Activated gamma-delta T cell treated with Interleukin-2 at 50 U/mL for 16 hours (primary cell): ENCODE measurements around the gene ACAP2.
A peak's percentile ranks its signal among the peaks of the same experiment; 100 is the strongest.
"Not testable (repeated sequence)": the region's sequence is repeated elsewhere in the genome, so short reads cannot be mapped to it uniquely, and the experiment has no call there.

ENCODE experiments used
- DNase-seq: peaks from one replicate; pipeline ENCODE4 v3.0.0-alpha.2; 2020

The ACAP2 gene

GRCh38 chr3:195442573-195443390 is at the start of gene ACAP2:
TSS of gene ACAP2 (minus strand) at chr3:195443020. CDS start at chr3:195442847, 173 bp downstream.
- DNase-seq: peak; percentile 98

- no peak for DNase-seq
Observed at GRCh38 chr3:195475614-195476013, 32.8 kb upstream of the ACAP2 start.

GRCh38 chr3:195475116-195475515 is 32.3 kb upstream of the ACAP2 start:
- not testable (repeated sequence) for DNase-seq

- DNase-seq: no peak
Observed at GRCh38 chr3:195468841-195469240, 26.0 kb upstream of the ACAP2 start.

GRCh38 chr3:195468391-195468776 is 25.6 kb upstream of the ACAP2 start:
- DNase-seq: no peak

- DNase-seq: no peak
Observed at GRCh38 chr3:195467641-195468390, 25.0 kb upstream of the ACAP2 start.

- DNase-seq: no peak
Observed at GRCh38 chr3:195466251-195466650, 23.4 kb upstream of the ACAP2 start.

- DNase-seq: not testable (repeated sequence)
Observed at GRCh38 chr3:195462922-195463321, 20.1 kb upstream of the ACAP2 start.

- DNase-seq: no peak
Observed at GRCh38 chr3:195462308-195462610, 19.4 kb upstream of the ACAP2 start.

GRCh38 chr3:195461594-195462307 is 18.9 kb upstream of the ACAP2 start:
- no peak for DNase-seq

GRCh38 chr3:195460091-195460713 is 17.4 kb upstream of the ACAP2 start:
- no peak for DNase-seq

GRCh38 chr3:195458316-195458717 is 15.5 kb upstream of the ACAP2 start:
- DNase-seq: no peak

- DNase-seq: no peak
Observed at GRCh38 chr3:195455789-195456188, 13.0 kb upstream of the ACAP2 start.

- no peak for DNase-seq
Observed at GRCh38 chr3:195453236-195453635, 10.4 kb upstream of the ACAP2 start.

GRCh38 chr3:195451373-195452015 is 8.7 kb upstream of the ACAP2 start:
- DNase-seq: no peak

- no peak for DNase-seq
Observed at GRCh38 chr3:195450731-195451229, 8.0 kb upstream of the ACAP2 start.

- no peak for DNase-seq
Observed at GRCh38 chr3:195448205-195448875, 5.5 kb upstream of the ACAP2 start.

GRCh38 chr3:195447201-195447600 is 4.4 kb upstream of the ACAP2 start:
- no peak for DNase-seq

- no peak for DNase-seq
Observed at GRCh38 chr3:195446359-195446758, 3.5 kb upstream of the ACAP2 start.

GRCh38 chr3:195445885-195446284 is 3.1 kb upstream of the ACAP2 start:
- no peak for DNase-seq

- DNase-seq: no peak
Observed at GRCh38 chr3:195443391-195443989, 670 bp upstream of the ACAP2 start.
